NOMO-1 (cell line): ENCODE results near the gene ERN1.
"Not testable (repeated sequence)": the region's sequence is repeated elsewhere in the genome, so short reads cannot be mapped to it uniquely, and the experiment has no call there.

Experiments
- DNase-seq, 2 experiments: peaks; one replicate each; lab custom pipeline; 2025; ENCODE audit not compliant: unreplicated experiment in 2 of 2; lab: John Stamatoyannopoulos, UW

The ERN1 gene

DNA sequence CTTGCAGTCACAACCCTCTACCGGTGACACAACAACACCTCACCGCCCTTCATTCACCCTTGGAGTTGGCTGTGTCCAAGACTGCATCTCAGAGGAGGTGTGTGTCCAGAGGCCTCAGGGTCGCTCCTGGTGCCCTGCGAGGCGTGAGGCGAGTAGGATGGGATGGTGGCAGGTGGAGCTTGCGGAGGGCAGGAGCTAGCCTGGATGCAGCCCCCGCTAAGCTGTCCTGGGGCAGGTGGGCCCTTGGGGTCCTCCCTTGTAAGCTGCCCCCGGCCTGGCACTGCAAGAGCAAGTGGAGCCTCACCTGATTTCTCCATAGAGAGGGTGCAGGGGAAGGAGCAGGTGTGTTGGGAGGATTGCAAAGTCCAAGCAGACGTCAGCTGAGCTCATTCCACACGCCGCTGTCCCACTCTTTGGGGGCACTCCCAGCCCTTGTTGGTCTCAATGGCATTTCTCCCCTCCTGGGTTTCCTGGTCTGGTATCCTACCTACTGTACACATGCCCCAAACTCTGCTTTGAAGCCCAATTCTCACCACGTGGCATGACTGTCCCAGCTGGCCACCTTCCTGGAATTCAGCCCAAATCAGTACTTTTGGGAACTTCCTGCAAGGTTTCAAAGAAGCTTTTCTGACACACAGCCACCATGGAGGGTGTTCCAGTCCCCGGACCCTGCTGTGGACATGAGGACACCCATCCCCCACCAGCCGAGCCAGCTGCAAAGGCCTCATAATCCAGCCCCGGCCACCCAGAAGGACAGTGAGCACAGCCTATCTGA, 91.4 kb downstream of the ERN1 start:
- no peak for DNase-seq

DNA sequence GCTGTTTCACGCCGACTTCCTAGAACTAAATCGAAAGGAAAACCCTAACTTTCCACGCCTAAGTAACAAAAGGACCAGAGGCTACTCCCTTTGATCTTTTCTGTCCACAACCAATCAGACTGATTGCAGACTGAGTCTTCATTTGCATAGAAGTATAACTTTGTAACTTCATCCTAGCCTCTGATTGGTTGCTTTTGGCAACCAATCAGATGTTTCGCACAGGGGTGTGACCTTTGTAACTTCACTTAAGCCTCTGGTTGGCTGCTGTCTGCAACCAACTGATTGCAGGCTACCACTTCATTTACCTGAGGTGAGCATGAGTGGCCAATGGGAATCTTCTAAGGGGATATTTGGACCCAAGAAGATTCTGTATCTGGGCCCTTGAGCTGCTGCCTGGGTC, 92.1 kb downstream of the ERN1 start:
- DNase-seq, result no peak

DNA sequence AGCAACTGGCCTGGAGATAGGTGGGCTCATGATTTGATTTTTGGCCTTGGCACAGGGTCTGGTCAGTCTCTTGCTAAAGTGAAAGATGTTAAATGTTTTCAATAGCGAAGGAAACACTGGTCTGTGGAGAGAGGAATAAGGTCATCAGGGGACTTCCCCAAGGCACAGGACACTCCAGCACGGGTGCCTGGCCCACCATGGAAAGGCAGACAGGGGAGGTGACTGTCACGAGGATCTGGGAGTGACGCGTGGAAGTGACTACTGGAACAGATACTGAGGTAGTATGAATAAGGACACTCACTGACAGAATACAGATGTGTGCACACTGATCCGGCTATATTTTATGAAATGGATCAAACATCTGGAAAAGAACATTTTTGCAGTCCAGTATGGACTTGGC, 92.8 kb downstream of the ERN1 start:
- no peak for DNase-seq

DNA sequence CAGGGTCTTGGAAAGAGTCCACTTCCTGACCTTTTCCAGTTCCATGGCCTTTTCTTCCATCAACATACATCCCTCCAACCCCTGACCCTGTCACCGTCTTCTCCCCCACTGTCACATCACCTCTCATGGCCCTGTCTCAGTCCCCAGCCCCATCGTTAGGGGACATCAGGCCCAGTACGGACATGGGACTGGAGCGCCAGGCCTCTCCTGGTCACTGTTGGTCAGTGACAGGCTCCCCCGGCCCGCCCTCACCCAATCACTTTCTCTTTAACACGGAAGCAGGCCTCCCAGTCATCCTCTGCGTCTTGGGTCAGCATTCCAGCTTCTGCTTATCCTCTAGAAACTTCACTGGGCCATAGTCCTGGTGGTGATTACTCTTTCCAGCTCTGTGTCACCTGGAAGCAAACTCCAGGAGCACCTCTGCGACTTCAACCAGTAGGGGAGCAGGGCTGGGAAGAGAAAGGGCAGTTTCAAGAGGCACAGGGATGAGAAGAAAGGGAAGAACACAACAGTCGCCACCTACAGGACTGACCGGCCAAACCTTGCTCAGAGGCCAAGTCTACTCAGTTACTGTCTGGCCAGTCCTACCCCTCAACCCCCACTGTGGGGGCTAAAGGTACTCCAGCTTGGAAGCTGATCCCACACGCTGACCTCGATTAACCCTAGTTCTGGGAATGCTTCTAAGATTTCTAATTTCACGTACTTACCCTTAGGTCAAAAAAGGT, 93.6 kb downstream of the ERN1 start:
- no peak for DNase-seq

DNA sequence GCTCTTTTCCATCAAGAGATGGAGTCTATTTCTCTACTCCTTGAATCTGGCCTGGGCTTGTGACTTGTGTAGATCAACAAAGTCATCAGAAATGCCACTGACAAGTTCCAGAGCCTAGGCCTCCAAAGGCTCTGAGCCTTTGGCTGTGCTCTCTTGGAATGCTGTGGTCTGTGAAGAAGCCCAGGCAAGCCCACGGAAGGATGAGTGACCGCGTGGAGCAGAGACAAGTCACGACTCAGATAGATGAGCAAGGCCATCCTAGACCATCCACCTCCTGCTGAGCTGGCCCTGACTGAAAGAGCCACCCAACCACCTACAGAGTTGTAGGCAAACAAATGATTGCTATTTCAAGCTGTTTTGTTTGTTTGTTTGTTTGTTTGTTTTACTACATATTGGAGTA, 97.9 kb downstream of the ERN1 start:
- no peak for DNase-seq

DNA sequence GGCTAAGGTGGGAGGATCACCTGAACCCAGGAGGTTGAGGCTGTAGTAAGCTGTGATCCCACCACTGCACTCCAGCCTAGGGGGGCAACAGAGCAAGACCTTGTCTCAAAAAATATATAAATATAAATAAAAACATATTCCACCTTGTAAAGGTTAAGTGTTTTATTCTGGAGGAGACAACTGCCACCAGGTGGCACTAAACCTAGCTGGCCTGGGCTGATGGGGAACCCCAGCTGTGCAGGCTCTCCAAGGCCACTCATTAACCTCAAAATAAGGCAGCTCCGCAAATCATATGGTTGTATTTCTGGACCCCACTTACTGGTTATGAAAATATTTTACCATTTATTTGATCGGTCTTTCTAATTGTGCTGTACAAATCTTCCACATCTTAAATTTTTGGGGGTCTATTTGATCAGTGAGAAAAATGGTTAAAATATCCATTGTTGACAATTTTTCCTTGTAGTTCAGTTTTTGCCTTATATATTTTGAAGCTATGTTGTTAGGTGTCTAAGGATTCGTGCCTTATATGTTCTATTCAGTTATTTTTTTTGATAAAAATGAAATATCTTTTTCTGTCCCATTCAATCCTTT, 101.0 kb downstream of the ERN1 start:
- peak; percentile 52 to 55 for DNase-seq

GRCh38 chr17:64025732-64026294, 104.1 kb downstream of the ERN1 start:
- DNase-seq, result peak; percentile 85 to 90

- DNase-seq, result no peak
Observed at GRCh38 chr17:64024781-64025731, 104.9 kb downstream of the ERN1 start.

DNA sequence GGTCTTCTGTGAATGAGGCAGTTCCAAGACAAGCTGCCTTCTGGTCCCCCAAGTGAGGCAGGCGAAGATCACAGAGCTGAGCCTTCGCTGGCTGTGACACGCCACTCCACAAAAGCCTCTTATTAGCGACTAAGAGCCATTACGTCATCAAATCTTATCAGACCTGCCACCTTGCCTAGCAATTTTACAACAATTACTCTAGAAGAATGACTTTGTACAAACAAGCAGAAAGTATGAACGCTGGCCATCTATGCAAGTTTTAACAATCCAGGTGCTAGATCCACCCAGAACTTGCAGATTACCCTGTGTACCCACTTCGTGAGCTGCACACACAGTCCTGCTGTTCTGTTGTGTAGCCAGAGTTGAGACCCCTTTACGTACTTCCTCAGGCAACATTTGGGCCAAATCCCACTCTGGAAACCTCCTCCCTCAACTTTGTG, 105.7 kb downstream of the ERN1 start:
- DNase-seq, result no peak

DNA sequence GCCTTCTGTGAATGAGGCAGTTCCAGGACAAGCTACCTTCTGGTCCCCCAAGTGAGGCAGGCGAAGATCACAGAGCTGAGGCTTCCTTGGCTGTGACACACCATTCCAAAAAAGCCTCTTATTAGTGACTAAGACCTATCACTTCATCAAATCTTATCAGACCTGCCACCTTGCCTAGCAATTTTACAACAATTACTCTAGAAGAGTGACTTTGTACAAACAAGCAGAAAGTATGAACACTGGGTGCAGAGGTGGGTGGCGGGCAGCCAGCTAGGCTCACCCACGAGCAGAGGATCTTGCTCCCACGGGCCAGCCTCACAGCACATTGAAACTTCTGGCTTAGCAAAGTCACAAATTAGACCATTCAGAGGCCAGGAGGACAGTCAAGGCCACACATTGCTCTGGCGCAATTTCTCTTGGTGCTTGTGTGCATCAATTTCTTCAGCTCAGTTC, 107.3 kb downstream of the ERN1 start:
- no peak for DNase-seq

DNA sequence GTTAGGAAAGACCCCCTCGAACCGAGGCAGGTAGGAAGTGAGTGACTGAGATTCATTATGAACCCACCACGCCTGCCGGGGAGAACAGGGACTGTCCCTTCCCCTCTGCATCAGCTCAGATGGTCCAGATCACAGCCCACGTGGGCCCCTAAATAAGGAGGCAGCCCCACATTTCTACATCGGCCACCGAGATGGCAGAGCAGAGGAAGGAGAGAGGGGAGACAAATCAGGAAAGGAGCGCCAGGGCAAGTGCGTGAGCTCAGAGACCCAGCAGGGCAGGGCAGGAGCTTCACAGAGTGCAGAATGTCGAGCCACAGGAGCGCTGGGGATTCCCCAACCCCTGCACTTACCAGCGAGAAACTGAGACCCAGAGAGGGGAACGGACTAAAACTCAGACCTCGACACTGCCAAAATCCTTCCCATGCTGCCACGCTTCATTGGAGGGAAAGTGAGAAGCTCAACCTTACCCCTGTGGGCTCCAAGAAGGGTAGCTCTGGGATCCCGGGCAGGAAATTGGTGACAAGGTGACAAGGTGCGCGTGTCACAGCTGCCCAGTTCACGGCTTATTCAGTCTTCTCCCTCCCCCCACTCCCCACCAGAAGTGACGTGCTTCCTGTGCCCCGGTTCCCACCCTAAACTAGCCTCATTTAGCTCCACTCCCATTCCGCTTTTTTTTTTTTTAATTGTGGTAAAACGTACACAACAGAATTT, 109.7 kb downstream of the ERN1 start, which contains the start of gene ICAM2:
TSS of gene ICAM2 (minus strand) at position 578 of the 711 bp plus-strand sequence. CDS start 13,942 bp downstream, outside the sequence.
- DNase-seq, result peak; percentile 73 to 85

DNA sequence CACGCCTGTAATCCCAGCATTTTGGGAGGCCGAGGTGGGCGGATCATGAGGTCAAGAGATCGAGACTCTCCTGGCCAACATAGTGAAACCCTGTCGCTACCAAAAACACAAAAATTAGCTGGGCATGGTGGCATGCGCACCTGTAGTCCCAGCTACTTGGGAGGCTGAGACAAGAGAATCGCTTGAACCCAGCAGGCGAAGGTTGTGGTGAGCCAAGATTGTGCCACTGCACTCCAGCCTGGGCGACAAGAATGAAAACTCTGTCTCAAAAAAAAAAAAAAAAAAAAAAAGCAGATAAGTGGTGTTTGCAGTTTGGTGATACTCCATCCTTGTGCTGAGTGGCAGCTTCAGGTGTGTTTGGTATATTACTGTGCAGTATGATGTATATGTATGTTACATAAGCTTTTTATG, 110.4 kb downstream of the ERN1 start:
- DNase-seq, result not testable (repeated sequence)

DNA sequence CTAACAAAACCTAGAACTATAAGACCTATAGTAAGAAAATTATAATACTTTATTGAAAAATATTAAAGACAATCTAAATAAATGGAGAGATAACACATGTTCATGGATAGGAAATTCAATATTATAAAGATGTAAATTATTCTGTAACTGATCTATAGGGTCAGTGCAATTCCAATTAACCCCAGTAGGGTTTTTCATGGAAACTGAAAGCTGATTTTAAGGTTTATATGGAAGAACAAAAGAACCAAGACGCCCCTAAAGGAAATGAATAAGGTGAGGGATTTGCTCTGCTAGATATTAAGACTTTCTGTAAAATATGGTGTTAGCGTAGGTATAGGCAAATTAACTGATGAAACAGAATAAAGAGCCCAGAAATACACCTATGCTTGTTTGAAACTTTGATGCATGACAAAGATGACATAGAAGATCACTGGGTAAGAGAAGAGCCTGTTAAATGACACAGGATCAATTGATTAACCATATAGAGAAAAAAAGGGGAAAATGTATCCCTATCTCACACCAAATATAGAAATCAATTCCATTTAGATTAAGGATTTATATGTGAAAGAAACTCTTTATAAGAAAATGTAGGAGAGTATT, 112.5 kb downstream of the ERN1 start:
- no peak for DNase-seq

DNA sequence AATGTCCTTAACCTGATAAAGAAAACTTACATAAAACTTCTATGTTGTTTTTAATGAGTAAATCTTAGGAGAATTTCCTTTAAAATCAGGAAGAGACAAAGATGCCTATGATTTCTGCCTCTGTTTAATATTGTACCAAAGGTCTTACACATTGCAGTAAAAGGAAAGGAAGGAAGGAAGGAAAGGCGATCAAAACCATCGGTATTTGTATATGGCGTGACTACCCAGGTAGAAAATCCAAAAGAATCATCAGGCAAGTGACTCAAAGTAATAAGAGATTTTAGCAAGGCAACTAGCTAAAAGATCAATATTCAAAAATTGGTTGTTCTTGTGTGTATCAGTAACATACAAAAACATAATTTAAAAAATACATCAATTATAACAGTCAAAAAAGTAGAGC, 113.0 kb downstream of the ERN1 start:
- no peak for DNase-seq

DNA sequence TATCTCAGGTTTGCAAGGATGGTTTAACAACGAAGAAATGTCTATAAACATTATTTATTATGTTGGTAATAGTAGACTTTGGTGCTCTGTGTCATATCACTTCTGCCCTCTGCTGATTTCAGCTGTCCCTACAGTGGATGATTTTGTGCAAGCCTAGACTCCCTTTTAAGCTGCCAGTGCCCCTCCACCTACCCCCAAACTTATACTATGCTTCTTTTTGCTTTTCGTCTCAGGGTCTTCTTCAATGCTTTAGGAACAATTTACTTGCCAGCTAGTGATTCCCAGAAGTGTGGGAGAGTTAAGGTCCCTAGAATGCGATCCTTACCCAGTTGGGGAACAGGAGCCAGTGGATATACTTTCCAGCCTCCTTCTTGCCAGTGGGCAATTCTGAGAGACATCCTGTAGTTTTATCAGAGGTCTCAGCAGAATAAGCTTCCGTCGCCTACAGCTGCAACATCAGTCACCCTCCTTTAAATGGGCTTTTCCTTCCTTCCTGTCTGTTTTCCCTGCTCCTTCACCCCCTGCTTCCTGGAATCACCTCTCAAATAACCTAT, 113.6 kb downstream of the ERN1 start:
- no peak for DNase-seq

GRCh38 chr17:64015447-64015846, 114.5 kb downstream of the ERN1 start:
- no peak for DNase-seq

DNA sequence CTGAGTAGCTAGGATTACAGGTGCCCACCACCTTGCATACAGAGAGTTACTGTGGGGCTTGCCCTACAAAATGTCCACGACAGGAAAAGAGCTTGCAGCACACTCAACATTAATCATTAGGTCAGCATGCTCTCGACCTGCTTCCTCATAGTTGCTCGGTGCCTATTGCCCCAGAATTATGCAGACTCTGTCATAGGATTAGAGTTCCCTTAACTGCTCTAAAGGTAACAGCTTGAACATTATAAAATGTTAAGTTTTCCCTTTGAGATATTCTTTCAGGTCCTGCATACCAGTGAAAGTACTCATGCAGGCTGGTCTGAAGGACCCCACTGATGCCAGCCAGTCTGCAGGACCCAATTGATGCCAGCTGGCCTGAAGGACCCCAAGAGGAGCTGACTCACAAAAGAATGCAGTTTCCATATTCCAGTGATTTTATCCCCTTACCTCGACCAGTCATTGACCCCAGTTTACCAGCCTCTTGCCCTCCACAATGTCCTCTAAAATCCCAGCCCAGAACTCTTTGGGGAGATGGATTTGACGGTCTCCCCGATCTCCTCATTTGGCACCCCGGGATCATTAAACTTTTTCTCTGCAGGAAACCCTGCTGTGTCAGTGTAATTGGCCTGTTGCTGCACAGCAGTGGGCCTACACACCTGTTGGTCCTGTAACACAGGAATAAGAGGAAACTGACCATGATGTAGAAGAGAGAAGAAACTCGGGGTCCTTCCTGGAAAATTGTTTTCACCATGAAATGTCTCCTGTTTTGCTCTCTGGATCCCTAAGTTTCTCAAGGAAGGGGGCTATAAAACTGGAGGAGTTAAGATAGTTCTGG, 120.2 kb downstream of the ERN1 start:
- peak; percentile 43 to 76 for DNase-seq

- no peak for DNase-seq
Observed at GRCh38 chr17:64008830-64009229, 121.1 kb downstream of the ERN1 start.
